MG63 (cell line): Measurements from ENCODE around the gene EOLA1. TPM values are rescaled to one million over a fixed set of nuclear protein-coding genes. Genes with fewer than 3 reads are reported as not detected.
"Not testable (repeated sequence)": the region's sequence is repeated elsewhere in the genome, so short reads cannot be mapped to it uniquely, and the experiment has no call there.

Experiments used
- DNase-seq: peaks from one replicate; pipeline ENCODE4 v3.0.0-alpha.2; 2020
- H3K27me3 ChIP-seq: fragments of 250-450 bp; sonication (Bioruptor Pico); 2 replicates; pipeline ENCODE4 v1.5.1; 2020; ENCODE audit warnings: mild to moderate bottlenecking, moderate library complexity
- H3K36me3 ChIP-seq: fragments of 250-450 bp; sonication (Bioruptor Pico); 2 replicates; pipeline ENCODE4 v1.5.1; 2020; ENCODE audit warnings: mild to moderate bottlenecking, moderate library complexity
- H3K4me3 ChIP-seq: fragments of 250-450 bp; sonication (Bioruptor Pico); 2 replicates; pipeline ENCODE4 v1.5.1; 2020; ENCODE audit warnings: mild to moderate bottlenecking, moderate library complexity
- H3K9me3 ChIP-seq: fragments of 250-450 bp; sonication (Bioruptor Pico); 2 replicates; pipeline ENCODE4 v1.5.1; 2020; ENCODE audit warnings: mild to moderate bottlenecking, moderate library complexity
- total RNA-seq: library from RNA; depleted of rRNA; stranded (reverse); fragments of >200 nt; shearing (Covaris generic); gene quantifications from 2 replicates; pipeline ENCODE4 v1.2.3, GENCODE V29; 2014; ENCODE audit warnings: low replicate concordance; rRNA removed

EOLA1 gene
- total RNA-seq = 33.5 and 41.1 TPM in 2 replicates

GRCh38 chrX:149540621-149541520, at the start of gene EOLA1:
Gene EOLA1 (plus strand): TSS chrX:149541012. CDS start chrX:149545631, 4,619 bp downstream.
- Histone ChIP-seq H3K9me3 (no peaks in the 10 kb centered on the region), H3K27me3 (no peaks in the 10 kb centered on the region), H3K4me3 (peak within 1 kb of the TSS; percentile 76), H3K36me3 (no peaks in the 10 kb centered on the region)
- peak; percentile 89 for DNase-seq

- Histone ChIP-seq H3K9me3 (no peaks in the 10 kb centered on the region), H3K4me3 (no peak overlapping the region), H3K36me3 (no peaks in the 10 kb centered on the region), H3K27me3 (no peaks in the 10 kb centered on the region)
- DNase-seq = no peak
Observed at GRCh38 chrX:149491812-149492211, 49.0 kb upstream of the EOLA1 start.

- Histone ChIP-seq H3K27me3 (no peaks in the 10 kb centered on the region), H3K36me3 (no peaks in the 10 kb centered on the region), H3K9me3 (no peaks in the 10 kb centered on the region), H3K4me3 (no peak overlapping the region)
- no peak for DNase-seq
Observed at GRCh38 chrX:149493567-149494562, 46.9 kb upstream of the EOLA1 start.

DNA sequence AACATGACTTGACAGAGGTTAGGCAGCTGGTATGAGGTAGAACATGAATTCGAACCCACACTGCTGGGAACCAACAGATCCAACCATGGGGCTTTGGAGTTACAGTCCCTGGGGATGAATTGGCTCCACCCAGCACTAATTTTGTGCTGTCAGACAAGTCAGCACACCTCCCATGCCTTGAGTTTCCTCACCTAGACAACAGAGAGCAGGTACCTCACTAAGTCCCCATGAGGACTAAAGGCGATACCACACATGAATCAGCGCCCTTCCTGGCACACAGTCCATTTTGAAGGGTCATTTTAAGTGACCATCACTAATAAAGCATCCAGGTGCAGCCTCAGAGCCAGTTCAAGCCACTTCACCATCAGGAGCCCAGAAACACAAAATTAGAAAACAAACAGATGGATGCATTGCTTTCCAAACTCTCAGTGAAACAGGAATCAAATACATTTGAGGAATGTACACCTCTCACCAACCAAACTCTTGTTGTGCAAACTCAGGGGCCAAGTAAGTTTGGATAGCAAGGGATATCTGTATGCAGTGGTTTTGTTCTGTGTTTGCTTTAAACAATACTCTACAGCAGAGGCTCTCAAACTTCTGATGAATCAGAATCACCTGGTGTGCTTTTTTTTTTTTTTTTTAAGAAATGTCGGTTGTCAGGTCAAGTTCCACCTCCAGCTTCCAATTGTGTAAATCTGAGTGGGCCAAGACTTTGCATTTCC, 45.8 kb upstream of the EOLA1 start:
- Histone ChIP-seq H3K27me3 (no peaks in the 10 kb centered on the region), H3K4me3 (no peak overlapping the region), H3K36me3 (no peaks in the 10 kb centered on the region), H3K9me3 (no peaks in the 10 kb centered on the region)
- no peak for DNase-seq

DNA sequence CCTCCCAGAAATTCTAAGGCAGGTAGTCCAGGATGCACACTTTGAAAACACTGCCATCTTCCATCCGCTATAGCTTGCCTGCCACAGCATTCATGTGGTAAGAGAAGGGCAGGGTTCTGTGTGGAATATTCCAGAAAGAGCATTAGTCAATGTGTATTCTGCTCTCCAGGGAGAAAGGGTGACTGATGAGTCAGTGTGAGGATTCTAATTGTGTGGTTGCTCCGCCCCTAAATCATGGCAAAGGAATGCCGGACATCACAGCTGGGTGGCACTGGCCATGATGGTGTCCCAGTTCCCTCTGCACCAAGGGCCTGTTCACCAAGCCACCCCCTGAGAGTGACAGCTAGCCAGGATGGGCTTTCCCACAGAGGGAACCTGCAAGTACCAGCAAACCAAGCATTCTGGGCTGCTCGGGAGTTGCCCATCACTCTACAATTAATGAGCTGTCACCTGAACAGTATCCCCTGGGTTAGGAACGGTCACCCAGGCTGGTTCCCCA, 45.2 kb upstream of the EOLA1 start:
- H3K9me3 ChIP-seq = no peaks in the 10 kb centered on the region
- H3K27me3 ChIP-seq = no peaks in the 10 kb centered on the region
- peak; percentile 28 for DNase-seq
- H3K4me3 ChIP-seq = no peak overlapping the region
- H3K36me3 ChIP-seq = no peaks in the 10 kb centered on the region

DNA sequence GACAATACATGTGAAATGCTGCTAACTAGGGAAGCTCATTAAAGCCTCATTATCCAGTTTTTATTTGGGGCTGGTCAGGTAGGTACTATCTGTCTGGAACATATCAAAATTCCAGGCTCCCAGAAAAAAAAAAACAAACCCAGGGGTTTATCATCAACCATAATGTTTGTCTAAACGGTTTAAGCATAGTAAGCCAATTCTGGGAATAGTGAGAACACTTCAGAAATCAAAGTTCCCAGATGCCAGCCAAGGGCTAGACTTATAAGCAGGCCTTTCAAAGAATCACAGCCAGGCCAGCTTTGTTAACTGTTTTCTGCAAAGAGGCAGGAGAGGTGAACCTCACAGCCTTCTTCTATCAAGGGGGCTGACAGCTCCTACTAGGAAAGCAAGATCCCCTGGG, 43.8 kb upstream of the EOLA1 start:
- Histone ChIP-seq H3K36me3 (no peaks in the 10 kb centered on the region), H3K4me3 (no peak overlapping the region), H3K9me3 (no peaks in the 10 kb centered on the region), H3K27me3 (no peaks in the 10 kb centered on the region)
- DNase-seq = no peak

DNA sequence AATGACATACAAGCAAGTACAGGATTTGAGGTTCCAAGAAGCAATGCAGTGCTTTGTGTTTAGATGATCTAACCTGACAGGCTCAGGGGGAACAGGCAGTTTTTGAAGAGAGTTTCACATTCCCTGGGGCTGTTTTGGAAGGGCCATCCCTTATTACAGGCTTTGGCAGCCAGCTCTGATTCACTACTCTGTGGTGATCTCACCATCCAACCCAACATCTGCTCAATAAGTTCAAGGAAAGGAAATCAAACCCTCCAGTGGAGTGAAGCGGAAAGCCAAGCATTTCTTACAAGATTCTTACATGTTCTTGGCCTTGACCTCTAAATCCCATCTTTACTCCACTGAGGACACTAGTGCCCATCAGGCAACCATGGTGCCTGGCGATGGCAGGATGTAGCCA, 43.2 kb upstream of the EOLA1 start:
- Histone ChIP-seq H3K9me3 (no peaks in the 10 kb centered on the region), H3K27me3 (no peaks in the 10 kb centered on the region), H3K36me3 (no peaks in the 10 kb centered on the region), H3K4me3 (no peak overlapping the region)
- DNase-seq = peak; percentile 46

- no peak for DNase-seq
- Histone ChIP-seq H3K9me3 (no peaks in the 10 kb centered on the region), H3K27me3 (no peaks in the 10 kb centered on the region), H3K4me3 (no peak overlapping the region), H3K36me3 (no peaks in the 10 kb centered on the region)
Observed at GRCh38 chrX:149498767-149499166, 42.0 kb upstream of the EOLA1 start.

- no peaks in the 10 kb centered on the region for H3K9me3 ChIP-seq
- no peak overlapping the region for H3K4me3 ChIP-seq
- DNase-seq = no peak
- no peaks in the 10 kb centered on the region for H3K27me3 ChIP-seq
- no peaks in the 10 kb centered on the region for H3K36me3 ChIP-seq
Observed at GRCh38 chrX:149499766-149500165, 41.0 kb upstream of the EOLA1 start.

GRCh38 chrX:149502923-149503322, 37.9 kb upstream of the EOLA1 start:
- H3K27me3 ChIP-seq, H3K9me3 ChIP-seq, DNase-seq, H3K4me3 ChIP-seq, H3K36me3 ChIP-seq: not testable (repeated sequence)

DNA sequence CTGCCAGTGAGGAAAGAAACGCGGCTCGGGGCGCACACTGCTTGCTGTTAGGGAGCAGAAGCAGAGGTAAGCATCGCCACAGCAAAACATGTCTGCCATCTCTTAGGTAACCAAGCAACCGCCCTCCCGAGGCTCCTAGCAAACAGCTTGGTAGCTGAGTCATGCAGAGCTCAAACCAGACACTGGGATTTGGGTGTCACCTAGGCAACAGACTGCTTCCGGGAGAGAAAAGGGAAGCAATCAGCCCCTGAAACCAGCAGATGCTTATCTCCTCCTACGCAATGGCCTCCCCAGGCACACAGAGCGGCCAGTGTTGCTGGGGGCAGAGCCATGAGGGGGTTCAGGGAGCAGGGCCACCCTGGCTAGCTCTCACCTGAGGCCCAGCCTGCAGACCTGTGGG, 37.4 kb upstream of the EOLA1 start:
- H3K27me3 ChIP-seq, DNase-seq, H3K9me3 ChIP-seq, H3K36me3 ChIP-seq, H3K4me3 ChIP-seq: not testable (repeated sequence)

DNA sequence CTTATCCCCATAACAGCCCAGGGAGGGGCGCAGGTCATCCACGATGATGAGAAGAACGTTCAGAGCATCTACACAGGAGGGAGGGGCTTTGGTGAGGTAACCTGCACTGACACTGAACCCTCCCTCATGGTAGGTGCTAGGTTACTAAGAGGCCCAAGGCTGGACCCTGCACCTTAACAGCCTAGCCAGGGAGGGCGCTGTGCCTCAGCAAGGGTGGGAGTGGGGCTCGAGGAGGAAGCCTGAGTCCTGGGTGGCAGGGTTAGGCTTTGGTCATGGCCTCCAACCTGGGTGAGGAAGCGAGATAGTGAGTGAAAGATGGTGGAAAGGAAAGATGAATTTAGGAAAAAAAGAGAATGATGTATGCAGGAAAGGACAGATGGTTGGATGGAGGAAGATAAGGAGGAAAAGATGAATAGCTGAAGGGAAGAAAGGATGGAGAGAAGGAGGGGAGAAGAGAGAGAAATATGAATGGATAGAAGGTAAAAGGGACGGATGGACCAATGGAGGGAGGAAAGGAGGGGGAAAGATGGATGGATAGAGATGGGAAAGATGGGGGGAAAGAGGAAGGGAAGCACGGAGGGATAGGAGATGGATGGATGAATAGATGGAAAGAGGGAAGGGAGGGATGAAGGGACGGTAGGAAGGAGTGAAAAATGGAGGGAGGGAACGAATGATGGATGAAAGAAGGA, 36.4 kb upstream of the EOLA1 start:
- Histone ChIP-seq H3K4me3 (peak overlapping the region; percentile 59), H3K27me3 (no peaks in the 10 kb centered on the region), H3K9me3 (no peaks in the 10 kb centered on the region), H3K36me3 (no peaks in the 10 kb centered on the region)
- DNase-seq = peak; percentile 9

DNA sequence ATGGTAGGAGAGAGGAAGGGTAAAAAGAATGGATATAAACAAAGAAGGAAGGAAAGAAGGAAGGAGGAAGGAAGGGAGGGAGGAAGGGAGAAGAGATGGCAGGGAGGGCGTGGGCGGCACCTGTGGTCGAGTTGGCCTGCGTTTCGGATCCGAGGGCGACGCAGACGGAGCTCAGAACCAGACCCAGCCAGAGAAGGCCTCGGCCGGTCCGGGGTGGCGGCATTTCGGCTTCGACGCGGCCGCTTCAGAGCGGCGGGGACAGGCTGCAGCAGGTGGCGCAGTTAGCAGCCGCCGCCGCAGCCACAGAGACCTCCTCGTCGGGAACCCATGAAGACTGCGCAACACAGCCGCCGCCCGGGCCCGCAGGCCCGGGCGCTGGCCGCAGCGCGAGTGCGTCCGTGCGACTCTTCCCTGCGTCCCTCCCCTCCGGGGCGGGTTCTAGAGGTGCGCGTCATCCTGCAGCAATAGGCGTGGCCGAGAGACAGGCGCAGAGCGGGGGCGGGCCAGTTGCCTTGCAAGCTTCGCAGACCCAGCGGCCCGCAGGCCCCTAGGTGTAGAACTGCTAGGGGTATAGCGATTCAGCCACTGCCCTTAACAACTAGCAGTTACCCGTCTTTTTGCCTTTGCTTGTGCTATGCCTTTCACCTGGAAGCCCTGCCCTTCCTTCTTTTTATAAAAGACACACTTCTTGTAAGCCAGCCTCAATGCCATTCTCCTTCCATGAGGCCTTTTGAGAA, 35.7 kb upstream of the EOLA1 start, which contains the start of gene IDS:
Gene IDS (minus strand): TSS at position 392 of the 737 bp plus-strand sequence. CDS start 169 bp downstream, at position 223.
- peak; percentile 84 for DNase-seq
- Histone ChIP-seq H3K9me3 (no peaks in the 10 kb centered on the region), H3K36me3 (no peaks in the 10 kb centered on the region), H3K27me3 (no peaks in the 10 kb centered on the region), H3K4me3 (peak within 1 kb of the TSS; percentile 59)

GRCh38 chrX:149505671-149506070, 35.1 kb upstream of the EOLA1 start:
- Histone ChIP-seq H3K27me3 (no peaks in the 10 kb centered on the region), H3K4me3 (peak overlapping the region; percentile 59), H3K9me3 (no peaks in the 10 kb centered on the region), H3K36me3 (no peaks in the 10 kb centered on the region)
- no peak for DNase-seq

DNA sequence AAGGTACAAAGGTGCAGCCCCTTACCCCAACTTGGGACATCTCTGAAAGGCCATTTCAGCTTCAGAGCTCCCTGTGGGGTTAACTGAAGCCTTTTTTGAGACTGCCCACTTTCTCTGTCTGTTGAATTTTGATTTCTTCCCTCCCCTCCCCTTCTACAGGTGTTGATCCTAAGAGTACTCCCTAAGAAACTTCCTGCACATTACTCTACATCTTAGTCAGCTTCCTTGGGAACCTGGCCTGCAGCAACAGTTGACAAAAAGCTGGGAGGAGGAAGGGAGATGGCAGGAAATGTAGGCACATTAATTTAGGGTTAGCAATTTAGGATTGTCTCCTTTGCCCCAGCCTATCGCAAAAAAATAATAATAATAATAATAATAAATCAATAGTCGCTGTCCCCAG, 34.5 kb upstream of the EOLA1 start:
- Histone ChIP-seq H3K9me3 (no peaks in the 10 kb centered on the region), H3K27me3 (no peaks in the 10 kb centered on the region), H3K4me3 (no peak overlapping the region), H3K36me3 (no peaks in the 10 kb centered on the region)
- no peak for DNase-seq
